ENCODE data around the gene RSPO4.

DNA sequence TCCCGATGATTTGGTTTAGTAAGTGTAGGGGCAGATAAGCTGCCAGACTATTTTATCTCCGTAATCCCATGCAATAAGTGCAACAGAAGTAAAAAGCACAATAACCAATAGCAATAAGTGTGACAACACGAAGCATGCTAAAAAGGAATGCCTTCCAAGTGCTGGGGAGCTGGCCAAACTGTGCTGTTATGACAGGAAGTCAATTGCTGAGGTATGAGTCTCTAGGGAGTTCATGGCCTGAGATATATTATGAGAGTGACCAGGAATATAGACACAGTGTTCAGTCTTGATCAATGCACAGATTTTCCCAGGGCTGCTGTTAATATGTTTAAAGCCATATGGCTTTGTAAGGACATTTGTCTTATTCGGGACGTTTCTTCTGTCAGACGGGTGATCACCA lies 75.4 kb downstream of the RSPO4 start:
- TF ChIP-seq, protein P1, sequence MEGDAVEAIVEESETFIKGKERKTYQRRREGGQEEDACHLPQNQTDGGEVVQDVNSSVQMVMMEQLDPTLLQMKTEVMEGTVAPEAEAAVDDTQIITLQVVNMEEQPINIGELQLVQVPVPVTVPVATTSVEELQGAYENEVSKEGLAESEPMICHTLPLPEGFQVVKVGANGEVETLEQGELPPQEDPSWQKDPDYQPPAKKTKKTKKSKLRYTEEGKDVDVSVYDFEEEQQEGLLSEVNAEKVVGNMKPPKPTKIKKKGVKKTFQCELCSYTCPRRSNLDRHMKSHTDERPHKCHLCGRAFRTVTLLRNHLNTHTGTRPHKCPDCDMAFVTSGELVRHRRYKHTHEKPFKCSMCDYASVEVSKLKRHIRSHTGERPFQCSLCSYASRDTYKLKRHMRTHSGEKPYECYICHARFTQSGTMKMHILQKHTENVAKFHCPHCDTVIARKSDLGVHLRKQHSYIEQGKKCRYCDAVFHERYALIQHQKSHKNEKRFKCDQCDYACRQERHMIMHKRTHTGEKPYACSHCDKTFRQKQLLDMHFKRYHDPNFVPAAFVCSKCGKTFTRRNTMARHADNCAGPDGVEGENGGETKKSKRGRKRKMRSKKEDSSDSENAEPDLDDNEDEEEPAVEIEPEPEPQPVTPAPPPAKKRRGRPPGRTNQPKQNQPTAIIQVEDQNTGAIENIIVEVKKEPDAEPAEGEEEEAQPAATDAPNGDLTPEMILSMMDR (IDR thresholded peaks at IDR 0.05), result no peak
- no peak for TF ChIP-seq POLR2A (IDR thresholded peaks at IDR 0.05)
